NCI-H510A treated with DMSO at 0.1 percent for 48 hours (cell line): ENCODE measurements around the gene GASK1B.

Experiments used
- DNase-seq: peaks from one replicate; lab custom pipeline; 2025; lab: John Stamatoyannopoulos, UW

The GASK1B gene

GRCh38 chr4:158172261-158173258 is at the start of gene GASK1B:
Gene GASK1B (minus strand): TSS chr4:158173025. CDS start chr4:158171375, 1,650 bp downstream.
- DNase-seq = peak; percentile 18

DNA sequence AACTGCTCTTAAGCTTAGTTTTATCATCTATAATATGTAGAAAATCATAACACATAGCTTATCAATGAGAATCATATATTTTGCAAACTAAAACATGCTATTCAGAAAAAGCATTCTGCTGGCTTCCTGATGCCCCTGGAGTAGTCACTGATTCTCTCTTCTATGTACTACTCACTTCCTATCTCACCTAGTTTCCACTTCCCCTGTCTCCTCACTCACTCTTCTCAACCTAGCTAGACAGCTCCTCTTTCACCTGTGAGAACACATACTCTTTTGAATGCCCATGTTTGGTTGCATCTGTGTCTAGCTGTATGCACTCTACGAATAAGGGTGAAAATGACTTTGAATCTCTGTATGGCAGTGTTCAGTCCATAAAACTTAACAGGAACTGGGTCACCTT is 46.8 kb upstream of the GASK1B start:
- DNase-seq = no peak

GRCh38 chr4:158217763-158218162 is 44.9 kb upstream of the GASK1B start:
- no peak for DNase-seq

DNA sequence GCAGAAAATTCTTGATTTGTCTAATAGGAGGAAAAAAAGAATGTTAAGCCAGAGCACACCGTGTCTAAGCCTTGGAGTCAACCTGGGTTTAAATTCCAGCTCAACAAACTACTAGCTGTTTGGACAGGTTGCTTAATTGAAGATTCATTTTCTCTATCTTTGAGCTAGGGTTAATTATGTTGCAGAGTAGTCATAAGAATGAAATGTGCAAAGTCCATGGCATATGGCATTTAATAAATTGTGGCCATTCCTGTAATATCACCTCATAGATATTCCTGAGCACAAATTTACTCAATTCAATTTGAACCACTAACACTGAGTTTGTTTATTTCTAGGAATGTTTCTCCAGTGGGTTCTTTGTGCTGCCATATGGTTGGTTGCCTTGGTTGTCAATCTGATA is 42.0 kb upstream of the GASK1B start:
- DNase-seq = no peak

GRCh38 chr4:158213466-158213865 is 40.6 kb upstream of the GASK1B start:
- DNase-seq = no peak

DNA sequence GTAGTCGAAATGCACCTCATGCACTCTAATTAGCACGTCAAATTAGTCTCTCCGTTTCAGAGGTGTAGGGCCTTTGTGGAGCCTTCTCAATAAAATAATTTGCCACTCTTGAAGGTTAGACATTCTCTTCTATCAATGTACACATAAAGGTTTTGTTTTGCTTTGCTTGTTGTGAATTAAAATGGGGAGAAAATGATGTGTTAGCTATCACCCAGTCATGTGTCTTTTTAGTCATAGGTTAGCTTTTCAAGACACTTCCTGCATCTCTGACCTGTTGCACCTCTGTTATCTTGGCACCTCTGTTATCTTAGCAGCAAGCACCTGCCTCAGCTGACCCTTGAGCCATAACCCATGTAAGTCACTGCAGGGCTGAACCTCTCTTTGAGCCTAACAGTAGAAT is 38.4 kb upstream of the GASK1B start:
- no peak for DNase-seq

DNA sequence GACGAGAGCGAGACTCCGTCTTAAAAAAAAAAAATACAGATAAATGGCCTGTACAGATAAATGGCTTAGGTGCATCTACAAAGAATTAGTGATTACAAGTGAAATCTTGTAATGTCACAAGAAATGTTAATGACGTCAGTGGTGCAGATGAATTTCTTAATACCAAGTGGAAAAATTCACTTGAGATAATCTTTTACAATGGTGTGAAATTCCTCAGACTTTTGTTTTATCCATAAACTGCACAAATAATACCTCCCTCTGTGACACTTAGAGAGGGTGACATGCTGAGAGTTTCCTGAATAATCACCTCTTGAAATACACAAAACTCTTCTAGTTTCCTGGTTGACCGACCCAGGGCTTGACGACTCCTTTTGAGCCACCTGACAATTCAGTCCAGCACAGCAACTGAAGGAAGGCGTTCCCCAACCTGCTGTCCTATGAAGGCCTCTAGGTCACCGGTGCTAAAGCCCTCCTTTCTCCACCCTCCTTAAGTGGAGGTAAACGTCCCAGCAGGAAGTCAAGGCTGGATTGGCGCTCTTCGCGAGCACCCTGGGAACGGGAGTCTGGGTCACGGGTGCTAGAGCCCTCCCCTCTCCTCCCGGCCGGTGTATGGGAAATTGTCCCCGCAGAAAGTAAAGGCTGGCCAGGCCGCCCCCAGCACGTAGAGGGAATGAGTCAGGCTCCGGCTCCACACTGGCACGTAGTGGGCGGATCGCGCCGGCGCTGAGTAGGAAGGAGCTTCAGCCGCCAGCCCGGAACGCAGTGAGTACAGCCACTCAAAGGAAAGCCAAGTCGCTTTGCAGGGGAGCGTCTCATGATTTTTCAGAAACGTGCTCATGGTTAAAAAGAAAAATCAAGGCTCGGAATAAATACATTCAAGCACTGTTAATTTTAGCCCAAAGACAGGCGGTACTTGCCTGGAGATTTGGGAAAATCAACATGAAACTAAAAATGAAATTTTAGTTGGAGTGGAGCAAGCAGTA is 37.3 kb upstream of the GASK1B start, which contains the start of gene TMEM144:
Gene TMEM144, plus strand, starts transcription at position 662 of the 983 bp plus-strand sequence. CDS start 2,182 bp downstream, outside the sequence.
- peak; percentile 65 for DNase-seq

- no peak for DNase-seq
Measured at GRCh38 chr4:158208963-158209640, 36.3 kb upstream of the GASK1B start.

GRCh38 chr4:158203929-158204328 is 31.1 kb upstream of the GASK1B start:
- DNase-seq = no peak

DNA sequence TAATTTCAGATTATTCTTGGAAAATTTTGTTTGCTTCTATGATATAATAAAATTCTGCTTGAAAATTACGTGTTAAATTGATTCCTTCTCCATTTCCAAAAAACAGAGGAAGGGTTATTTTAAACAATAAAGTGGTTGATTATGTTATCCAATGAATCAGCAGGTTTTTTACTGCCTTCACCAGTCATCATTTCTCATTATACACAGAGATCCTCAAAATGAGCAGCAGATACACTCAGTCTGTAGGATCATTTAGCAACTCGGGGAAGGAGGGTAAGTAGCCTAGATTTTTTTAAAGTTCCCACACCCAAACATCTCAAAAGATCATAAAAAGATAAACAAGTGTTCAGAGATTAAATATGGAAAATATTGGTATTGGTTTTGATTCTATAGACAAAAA is 30.6 kb upstream of the GASK1B start:
- DNase-seq = no peak

- no peak for DNase-seq
Measured at GRCh38 chr4:158202481-158202880, 29.7 kb upstream of the GASK1B start.

DNA sequence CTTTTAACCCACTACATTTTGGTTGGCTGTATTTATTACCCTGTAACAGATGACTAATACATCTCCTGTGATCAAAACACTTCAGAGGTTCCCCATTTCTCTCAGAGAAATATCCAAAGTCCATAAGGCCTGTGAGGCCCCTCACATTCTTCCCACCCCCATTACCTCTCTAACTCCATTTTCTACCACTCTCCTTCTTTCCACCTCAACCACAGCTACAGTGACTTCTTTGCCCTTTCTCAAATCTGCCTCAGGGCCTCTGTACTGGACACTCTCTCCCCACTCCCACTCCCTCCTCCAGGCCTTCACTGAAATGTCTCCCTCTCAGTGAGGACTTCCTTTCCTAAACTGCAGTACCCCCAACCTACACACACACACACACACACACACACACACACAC is 29.1 kb upstream of the GASK1B start:
- DNase-seq = no peak

DNA sequence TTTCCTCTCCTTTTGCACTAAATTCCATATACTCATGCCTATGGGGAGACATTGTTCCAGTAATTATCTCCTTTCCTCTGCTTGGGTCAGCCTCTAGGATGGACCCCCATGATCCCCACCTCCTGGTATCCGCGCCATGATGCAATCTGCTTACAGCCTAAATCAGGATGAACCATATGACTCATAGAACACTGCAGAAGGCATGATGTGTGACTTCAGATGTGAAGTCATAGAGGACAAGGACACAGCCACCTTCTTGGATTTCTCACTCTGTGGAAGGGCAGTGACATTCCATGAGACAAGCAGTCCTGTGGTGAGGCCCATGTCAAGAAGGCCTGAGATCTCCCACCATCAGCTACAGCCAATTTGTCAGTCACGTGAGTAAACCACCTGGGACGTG is 28.5 kb upstream of the GASK1B start:
- no peak for DNase-seq

DNA sequence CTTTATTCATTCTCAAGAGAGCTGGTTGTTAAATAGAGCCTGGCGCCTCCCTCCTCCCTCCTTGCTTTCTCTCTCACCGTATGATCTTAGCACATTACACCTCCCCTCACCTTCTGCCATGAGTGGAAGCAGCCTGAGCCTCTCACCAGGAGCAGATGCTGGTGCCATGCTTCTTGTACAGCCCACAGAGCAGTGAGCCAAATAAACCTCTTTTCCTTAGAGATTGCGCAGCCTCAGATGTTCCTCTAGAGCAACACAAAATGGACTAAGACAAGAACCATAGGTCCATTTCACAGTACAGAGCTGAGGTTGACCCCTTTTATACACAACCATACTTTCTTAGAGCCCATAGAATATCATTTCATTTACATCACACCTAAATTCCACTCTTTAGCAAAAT is 27.4 kb upstream of the GASK1B start:
- DNase-seq = no peak

GRCh38 chr4:158197194-158197776 is 24.5 kb upstream of the GASK1B start:
- no peak for DNase-seq

DNA sequence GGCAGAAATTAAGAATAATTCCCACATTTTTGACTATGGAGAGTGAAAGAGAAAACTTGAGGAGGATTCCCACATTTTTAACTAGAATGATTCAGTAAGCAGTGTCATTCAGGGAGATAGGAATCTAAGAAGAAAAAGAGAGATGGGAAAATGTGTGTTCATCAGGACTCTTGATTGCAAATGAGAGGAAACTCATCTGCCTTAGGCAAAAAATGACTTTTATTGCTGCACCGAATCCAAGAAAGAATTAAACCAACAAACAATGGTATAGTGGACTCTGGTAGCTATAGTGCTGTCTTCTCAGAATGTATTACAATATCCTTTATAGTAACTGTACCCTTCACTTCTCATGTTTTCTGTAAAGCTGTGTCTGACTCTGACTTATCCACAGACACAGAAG is 22.5 kb upstream of the GASK1B start:
- no peak for DNase-seq

- peak; percentile 7 for DNase-seq
Measured at GRCh38 chr4:158193171-158193749, 20.4 kb upstream of the GASK1B start.

DNA sequence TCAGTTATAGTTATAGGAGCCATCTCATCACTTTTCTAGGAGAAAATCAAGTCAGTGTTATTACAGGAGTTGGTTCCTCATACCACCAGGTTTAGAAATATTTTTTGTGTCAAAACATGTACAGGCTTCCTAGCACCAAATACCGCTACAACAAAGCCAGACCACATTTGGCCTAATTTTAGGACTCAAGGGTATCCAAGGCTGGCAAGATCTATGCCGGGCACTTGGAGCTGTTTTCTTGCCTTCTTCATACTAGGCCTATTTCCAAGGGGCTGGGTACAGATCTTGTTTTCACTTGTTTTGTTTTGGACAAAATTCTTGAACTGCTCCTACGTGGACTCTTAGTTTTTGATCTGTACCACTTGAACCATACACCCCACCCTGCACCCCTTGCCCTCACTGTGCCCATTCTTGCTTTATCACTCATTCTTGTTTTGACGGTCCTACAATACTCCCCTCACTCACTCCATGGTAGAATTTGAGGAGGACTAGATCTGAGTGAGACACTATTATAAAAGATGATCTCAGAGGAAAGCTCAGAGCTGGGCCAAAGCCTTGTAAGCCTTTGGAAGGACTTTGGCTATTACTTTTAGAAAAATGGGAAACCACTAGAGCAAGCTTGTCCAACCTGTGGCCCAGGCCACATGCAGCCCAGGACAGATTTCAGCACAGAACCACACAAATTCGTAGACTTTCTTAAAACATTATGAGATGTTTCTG is 19.8 kb upstream of the GASK1B start:
- no peak for DNase-seq

GRCh38 chr4:158190718-158191117 is 17.9 kb upstream of the GASK1B start:
- no peak for DNase-seq

- no peak for DNase-seq
Measured at GRCh38 chr4:158189422-158189821, 16.6 kb upstream of the GASK1B start.
